Measurements from ENCODE around the gene PLOD3.

DNA sequence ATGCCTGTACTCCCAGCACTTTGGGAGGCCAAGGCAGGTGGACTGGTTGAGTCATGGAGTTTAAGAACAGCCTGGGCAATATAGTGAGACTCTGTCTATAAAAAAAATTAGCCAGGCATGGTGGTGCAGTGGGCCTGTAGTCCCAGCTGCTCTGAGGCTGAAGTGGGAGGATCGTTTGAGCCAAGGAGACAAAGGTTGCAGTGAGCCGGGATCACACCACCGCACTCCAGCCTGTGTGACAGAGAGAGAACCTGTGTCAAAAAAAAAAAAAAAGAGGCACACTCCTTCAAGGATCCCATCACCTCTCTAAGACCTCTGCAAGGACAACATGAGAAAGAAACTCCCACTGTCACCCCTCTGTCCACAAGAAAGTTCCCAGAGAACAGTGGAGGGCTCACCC is 41.7 kb downstream of the PLOD3 start:
- no peak for TF ChIP-seq CTCF (IDR thresholded peaks at IDR 0.05; ENCODE audit: insufficient read depth, low read length, poor library complexity, severe bottlenecking)
- TF ChIP-seq EZH2phosphoT487 (conservative IDR thresholded peaks at IDR 0.05; ENCODE audit: low read length) = no peak

All from SU-DHL-6 (cell line).